VCaP (cell line): ENCODE measurements around the gene TMEM184A.

Experiments
- H3K27ac ChIP-seq: fragments of 450-650 bp; 2 replicates; pipeline ENCODE4 v1.5.1; 2017
- TF ChIP-seq, protein P1 (sequence below): fragments of 450-650 bp; conservative IDR thresholded peaks from 2 replicates; pipeline ENCODE4 v1.5.1; 2017; ENCODE audit warnings: mild to moderate bottlenecking, moderate library complexity

TMEM184A gene

DNA sequence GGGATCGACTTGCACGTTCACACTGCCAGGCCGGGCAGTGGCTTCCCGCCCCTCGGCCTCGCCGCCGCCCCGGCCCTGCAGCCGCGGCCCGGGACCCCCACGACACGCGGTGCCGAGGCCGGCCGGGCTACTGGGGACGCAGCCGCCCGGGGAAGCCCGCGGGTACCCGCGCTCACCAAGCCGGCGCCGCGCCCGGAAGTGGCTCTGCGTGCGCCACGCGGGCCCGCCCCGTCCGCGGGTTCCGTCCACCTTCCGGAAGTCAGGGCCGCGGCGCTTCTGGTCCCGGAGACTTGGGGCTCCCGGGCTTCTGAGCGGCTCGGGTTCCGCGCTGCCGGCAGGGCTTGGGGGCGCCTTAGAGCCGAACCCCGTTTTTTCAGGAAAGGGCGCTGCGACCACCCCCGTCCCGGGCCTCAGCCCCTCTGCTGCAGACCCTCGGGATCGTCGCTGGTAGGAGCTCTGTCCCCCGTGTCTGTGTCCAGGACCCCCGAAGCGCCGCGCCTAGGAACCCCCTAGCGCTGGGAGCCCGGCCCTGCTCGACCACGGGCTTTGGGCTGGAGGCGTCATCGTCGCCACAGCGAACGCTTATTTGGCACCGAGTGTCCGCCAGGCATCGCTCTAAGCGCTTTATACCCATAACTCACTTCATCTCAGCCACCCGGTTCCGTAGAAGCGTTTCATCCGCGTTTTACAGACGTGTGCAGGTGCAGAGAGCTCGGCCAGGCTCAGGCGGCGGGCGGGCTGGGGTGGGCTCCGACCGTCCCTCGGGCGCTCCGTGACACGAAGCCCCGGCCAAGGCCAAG is 14.0 kb upstream of the TMEM184A start, which contains the start of gene PSMG3:
TSS of gene PSMG3 (minus strand) at position 200 of the 800 bp plus-strand sequence. CDS start 693 bp downstream, outside the sequence.
- H3K27ac ChIP-seq = peak within 1 kb of the TSS; percentile 87
- TF ChIP-seq, protein P1, sequence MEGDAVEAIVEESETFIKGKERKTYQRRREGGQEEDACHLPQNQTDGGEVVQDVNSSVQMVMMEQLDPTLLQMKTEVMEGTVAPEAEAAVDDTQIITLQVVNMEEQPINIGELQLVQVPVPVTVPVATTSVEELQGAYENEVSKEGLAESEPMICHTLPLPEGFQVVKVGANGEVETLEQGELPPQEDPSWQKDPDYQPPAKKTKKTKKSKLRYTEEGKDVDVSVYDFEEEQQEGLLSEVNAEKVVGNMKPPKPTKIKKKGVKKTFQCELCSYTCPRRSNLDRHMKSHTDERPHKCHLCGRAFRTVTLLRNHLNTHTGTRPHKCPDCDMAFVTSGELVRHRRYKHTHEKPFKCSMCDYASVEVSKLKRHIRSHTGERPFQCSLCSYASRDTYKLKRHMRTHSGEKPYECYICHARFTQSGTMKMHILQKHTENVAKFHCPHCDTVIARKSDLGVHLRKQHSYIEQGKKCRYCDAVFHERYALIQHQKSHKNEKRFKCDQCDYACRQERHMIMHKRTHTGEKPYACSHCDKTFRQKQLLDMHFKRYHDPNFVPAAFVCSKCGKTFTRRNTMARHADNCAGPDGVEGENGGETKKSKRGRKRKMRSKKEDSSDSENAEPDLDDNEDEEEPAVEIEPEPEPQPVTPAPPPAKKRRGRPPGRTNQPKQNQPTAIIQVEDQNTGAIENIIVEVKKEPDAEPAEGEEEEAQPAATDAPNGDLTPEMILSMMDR = 0 out of 2 replicates have a peak, but pooled peaks have one; percentile 15

DNA sequence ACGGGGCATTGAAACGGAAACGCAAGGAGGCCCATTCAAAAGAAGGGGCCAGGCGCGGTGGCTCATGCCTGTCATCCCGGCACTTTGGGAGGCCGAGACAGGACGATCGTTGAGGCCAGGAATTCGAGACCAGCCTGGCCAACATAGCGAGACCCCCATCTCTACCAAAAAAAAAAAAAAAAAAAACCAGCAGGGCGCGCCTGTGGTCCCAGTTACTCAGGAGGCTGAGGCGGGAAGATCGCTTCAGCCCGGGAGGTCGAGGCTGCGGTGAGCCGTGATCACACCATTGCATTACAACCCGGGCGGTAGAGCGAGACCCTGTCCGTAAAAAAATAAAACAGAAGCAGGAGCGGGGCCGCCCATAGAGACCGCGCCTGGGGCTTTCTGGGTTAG is 13.4 kb upstream of the TMEM184A start:
- H3K27ac ChIP-seq = peak overlapping the region; percentile 87
- TF ChIP-seq, protein P1 = no peak

DNA sequence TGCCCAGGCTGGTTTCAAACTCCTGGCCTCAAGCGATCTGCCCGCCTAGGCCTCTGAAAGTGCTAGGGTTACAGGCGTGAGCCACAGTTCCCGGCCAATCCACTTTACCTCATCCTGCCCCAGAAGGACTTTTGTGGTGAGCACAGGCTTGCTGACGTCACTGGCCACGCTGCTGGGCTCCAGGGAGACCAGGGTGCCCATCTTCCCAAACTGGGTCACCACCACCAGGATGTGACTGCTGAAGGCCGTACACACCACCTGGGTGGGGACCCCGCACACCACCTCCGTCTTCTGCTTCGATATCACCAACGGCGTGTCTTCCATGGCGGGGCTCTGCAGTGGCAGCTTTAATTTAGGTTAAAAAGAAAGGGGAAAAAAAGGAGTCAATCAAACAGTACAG is 13.0 kb upstream of the TMEM184A start:
- TF ChIP-seq, protein P1 = no peak
- H3K27ac ChIP-seq = peak overlapping the region; percentile 87; the same call in 1 of the 2 replicates

DNA sequence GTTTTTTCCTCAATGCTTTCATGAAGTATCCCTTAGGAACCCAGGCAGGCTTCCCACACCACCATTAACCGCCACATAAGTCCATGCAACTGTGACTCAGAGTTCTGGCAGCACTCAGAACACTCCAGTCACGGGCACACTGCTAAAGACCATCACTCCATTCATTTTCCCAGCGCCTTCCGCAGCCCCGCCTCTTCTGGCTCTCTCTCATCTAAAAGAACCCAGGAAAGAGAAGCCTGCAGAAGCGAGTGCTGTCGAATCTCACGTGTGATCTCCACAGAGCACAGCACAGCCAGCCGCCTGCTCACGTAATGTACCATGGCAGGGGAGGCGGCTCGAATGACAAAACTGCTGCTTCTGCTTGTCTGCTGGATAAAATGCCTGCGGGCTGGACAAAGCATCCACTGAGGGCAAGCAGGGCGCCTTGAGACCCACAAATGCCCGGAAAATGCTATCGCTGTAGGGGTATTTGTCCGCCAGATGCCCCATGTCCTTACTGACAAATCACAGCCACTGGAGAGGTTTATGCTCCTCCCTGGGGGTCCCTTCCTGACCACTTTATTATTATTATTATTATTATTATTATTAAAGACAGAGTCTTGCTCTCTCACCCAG is 12.0 kb upstream of the TMEM184A start:
- TF ChIP-seq, protein P1 = no peak

DNA sequence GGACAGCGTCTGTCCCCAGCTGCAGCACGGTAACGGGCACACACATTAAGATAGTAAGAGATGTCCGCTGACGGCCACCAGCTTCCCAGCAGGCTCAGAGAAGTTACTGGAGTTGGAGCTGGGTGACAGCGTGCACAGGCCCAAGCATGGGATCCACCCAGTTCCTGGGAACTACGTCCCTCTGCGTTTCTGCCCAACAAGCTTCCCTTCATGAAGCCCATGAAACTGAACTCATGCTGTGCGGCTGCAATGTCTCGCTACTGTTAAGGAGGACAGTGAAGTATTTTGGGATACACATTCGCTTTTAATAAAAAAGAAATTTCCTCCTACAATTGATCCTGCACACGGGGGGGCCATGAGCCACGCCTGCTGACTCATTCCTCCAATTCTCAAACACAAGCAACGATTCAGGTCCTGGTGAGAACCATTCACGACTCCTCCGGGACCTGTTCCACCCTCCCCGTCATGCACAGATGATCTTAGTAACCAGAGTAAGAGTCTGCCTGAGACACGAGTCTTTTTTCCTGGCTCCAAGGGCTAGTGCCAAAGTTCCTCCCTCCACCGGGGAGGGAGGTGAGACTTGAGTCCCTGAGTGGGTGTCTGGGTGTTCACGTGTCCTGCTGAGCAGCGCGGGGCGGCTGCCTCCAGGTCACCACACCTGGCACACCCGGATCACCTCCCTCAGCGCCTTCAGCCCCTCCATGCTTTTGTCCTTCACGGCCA is 11.2 kb upstream of the TMEM184A start:
- no peak overlapping the region for H3K27ac ChIP-seq
- TF ChIP-seq, protein P1 = no peak

More for the DNA sequence above, 12.0 kb upstream of the TMEM184A start:
- no peak overlapping the region; the same call in 1 of the 2 replicates for H3K27ac ChIP-seq

DNA sequence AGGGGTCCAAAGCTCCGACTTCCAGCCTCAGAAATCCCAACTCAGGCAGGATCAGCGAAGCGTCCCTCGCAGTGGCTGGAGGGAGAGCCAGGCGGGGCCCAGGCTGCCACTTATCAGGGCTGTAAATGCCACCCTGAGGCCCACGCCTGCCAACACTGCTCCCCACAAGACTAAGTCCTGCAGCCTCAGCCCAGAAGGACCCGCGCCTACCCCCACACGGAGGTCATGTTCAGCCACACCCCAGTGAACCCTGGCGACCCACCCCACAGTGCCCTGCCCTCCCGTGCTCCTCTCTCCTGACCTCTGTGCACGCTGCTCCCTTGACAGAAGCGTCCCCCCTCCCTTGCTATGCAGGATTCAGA is 10.7 kb upstream of the TMEM184A start:
- TF ChIP-seq, protein P1 = no peak
- H3K27ac ChIP-seq = no peak overlapping the region

DNA sequence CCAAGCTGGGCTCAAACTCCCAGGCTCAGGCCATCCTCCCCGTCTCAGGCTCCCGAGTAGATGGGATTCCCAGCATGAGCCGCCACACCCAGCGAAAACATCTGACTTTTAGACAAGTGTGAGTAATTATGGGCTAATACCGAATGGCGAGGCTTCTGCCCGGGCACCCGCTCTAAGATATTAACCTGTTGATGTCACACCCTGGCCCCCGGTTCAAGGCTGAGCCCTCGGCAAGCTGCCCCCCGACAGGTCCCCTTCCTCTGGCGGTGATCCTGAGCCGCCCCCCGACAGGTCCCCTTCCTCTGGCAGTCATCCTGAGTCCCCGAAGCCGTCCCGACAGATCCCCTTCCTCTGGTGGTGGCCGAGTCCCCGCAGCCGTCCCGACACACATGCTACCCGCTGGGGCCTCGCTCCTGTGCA is 8.6 kb upstream of the TMEM184A start:
- TF ChIP-seq, protein P1 = no peak

More for the DNA sequence above, 8.6 kb upstream of the TMEM184A start:
- no peak overlapping the region for H3K27ac ChIP-seq
